HG03354 (cell line): ENCODE data around the gene SCPEP1.
A peak's percentile ranks its signal among the peaks of the same experiment; 100 is the strongest.

Experiments used
- ATAC-seq: cut with Tn5 transposase; IDR thresholded peaks from one replicate; pipeline ENCODE4 v1.9.1; 2021; ENCODE audit warnings: mild to moderate bottlenecking; ENCODE audit not compliant: unreplicated experiment, poor library complexity, severe bottlenecking

Gene SCPEP1

DNA sequence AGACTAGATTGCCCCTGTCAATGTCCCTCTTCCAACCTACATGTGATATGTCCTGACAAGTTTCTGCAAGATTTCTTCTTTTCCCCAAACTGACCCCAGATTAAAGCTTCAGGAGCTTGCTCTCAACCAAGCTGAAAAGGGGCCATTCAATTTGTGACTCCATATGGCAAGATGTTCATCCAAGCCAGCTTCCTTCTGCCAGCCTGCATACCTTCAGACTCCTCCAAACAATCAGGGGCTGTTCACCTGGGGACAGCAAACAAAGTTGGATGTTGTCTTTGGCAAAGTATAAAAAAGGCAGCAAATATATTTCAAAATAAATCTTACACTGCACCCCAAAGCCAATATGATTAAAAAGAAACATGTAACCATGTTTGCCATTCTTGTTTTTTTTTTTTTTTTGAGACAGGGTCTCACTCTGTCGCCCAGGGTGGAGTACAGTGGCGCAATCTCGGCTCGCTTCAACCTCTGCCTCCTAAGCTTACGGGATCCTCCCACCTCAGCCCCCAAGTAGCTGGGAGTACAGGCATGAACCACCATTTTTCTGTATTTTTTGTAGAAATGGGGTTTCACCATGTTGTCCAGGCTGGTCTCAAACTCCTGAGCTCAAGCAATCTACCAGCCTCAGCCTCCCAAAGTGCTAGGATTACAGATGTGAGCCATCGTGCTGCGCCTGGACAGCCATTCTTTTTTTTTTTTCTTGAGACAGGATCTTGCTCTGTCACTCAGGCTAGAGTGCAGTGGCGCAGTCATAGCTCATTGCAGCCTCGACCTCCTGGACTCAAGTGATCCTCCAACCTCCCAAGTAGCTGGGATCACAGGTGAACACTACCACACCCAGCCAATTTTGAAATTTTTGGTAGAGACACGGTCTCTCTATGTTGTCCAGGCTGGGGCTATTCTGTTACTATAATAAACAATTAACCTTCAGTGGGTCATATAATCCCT lies 57.1 kb downstream of the SCPEP1 start:
- no peak for ATAC-seq

DNA sequence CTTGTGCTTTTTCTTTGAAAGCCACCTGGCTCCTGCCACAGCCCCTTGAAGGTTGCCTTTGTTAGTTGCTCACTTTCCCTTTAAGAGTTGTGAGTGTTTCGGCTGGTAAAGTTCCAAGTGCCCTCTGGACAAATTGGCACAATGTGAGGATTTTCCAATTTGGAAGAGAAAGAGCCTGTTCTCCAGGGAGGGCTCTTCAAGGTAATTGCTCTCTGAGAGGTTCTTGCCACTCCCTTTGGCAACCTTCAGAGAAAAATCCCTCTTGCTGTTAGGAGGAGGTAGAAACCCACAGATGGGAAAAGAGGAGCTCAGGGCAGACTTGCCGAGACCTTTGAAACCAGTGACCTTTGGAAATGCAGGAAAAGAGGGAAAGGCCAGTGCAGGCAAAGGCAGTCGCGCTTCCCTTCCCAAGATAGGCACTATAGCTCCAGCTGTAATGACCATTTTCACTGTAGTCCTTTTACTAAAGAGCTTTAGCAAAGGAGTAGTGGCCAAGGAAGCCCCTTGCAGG lies 58.1 kb downstream of the SCPEP1 start:
- ATAC-seq: no peak

DNA sequence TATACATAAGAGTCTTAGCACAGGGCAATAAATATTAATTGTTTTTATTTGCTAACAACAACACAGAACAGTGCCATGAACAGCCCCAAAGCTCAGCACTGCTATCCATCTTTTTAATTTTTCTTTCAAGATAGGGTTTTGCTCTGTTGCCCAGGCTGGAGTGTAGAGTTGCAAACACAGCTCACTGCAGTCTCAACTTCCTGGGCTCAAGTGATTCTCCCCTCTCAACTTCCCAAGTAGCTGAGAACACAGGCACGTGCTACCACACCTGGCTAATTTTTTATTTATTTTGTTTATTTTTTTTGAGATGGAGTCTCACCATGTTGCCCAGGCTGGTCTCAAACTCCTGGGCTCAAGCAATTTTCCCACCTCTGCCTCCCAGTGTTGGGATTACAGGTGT lies 59.5 kb downstream of the SCPEP1 start:
- ATAC-seq: no peak

DNA sequence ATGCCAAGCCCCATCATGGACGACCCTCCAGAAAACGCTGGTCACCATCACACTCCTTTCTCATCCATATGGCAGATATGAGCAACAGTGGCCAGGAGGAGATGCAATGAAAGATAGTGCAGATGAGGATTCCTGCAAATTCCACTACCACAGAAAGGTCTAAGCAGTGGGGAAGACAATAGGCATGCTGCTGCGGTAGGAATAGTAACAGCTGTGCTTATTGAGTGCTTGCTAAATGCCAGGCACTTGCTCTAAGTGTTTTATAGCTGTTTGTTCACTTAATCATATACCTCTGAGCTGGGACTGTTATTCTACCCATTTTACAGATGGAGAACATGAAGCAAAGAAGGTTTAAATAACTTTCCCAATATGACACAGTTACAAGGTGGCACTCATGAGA lies 60.6 kb downstream of the SCPEP1 start:
- no peak for ATAC-seq

DNA sequence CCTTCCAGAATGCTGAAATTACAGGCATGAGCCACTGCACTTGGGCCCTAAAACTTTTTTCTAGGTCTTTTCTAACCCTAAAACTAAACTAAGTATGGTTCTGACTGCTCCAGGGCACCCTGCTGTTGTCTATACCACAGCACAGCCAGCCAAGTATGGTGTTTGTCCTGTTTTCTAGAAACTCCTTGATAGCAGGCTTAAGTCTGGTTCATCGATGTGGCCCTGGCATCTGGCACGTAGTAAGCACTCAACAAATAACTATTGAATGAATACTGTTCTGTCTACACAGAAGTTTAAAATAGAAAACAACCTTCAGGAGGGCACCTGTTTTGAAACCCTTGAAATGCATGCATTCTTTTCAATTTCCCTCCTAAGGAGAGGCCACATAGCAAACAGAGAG lies 62.6 kb downstream of the SCPEP1 start:
- ATAC-seq: no peak

DNA sequence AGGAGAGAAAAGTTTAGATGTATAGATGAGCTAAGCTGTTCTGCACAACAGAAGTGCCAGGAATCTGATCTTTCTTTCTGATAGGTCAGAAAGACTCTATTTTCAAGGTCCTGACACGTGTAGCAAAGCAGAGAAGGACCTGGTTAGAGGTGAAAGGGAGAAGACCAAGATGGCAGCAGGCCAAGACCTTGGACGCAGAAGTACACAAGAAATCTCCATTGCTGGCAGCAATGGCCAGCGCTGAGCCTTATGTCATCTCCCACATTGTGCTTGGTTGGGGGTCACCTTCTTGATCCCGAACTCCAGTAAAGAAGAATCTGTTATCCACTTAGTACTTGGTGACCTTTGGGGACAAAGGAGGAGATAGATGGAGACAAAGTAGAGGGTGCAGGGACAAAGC lies 65.3 kb downstream of the SCPEP1 start:
- ATAC-seq: no peak

DNA sequence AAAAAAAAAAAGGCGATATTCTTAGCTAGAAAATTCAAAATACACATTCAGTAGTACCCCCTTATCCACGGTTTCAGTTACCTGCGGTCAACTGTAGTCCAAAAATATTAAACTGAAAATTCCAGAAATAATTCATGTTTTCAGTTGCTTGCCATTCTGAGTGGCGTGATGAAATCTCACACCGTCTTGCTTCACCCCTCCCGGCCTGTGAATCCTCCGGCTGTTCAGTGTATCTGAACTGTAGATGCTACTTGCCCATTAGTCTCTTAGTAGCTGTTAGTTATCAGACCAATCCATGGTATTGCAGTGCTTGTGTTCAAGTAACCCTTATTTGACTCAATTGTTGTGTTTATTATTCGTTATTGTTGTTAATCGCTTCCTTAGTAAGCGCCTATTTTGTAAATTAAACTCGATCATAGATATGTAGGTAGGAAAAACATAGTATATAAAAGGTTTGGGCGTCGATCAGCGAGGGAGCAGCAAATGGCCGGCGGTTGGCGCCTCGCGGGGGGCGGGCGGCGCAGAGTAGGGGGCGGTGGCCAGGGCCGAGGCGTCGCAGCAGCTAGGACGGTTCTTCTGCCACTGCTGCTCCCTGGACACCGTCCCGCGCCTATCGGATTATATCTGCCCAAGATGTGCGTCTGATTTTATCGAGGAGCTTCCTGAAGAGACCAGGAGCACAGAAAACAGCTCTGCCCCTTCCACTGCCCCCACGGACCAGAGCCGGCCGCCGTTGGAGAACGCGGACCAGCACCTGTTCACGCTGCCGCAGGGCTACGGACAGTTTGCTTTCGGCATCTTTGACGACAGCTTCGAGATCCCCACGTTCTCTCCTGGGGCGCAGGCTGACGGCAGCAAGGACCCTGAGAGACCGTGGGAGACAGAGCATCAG lies 67.3 kb downstream of the SCPEP1 start:
- ATAC-seq: no peak

DNA sequence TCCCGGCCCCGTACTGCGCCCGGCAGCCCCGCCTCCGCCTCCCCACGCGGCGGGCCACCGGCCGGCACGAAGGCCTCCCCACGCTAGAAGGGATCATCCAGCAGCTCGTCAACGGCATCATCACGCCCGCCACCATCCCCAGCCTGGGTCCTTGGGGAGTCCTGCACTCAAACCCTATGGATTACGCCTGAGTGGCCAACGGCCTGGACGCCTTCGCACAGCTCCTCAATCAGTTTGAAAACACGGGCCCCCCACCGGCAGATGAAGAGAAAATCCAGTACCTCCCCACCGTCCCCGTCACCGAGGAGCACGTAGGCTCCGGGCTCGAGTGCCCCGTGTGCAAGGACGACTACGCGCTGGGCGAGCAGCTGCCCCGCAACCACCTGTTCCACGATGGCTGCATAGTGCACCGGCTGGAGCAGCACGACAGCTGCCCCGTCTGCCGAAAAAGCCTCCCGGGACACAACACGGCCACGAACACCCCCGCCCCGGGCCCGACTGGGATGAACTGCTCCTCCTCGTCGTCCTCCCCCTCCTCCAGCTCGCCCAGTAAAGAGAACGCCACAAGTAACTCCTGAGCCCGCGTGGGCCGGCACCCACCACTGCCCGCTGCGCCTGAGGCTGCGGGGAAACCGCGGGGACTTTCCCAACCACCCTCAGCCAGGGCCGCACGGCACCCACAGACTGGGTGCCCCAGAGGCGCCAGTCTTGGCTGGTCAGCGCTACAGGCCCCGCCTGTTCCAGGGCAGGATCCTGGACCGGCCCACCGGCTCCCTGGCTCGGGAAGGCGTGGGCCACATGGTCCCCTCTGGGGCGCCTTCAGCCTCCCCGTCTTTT lies 68.2 kb downstream of the SCPEP1 start:
- peak; percentile 56 for ATAC-seq

DNA sequence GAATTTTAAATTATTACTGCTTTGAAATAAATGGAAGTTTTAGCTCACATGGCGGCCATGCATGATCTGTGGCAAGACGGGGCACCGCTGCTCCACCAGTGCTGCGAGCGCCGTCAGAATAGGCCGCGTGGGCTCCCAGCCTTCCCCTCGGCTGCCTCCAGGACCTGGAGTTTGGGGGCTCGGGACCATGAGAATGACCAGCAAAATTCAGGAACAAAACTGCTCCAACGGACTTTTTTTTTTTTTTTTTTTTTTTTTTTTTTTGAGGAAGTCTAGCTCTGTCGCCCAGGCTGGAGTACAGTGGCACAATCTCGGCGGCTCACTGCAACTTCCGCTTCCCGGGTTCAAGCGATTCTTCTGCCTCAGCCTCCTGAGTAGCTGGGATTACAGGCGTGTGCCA lies 68.8 kb downstream of the SCPEP1 start:
- no peak for ATAC-seq

DNA sequence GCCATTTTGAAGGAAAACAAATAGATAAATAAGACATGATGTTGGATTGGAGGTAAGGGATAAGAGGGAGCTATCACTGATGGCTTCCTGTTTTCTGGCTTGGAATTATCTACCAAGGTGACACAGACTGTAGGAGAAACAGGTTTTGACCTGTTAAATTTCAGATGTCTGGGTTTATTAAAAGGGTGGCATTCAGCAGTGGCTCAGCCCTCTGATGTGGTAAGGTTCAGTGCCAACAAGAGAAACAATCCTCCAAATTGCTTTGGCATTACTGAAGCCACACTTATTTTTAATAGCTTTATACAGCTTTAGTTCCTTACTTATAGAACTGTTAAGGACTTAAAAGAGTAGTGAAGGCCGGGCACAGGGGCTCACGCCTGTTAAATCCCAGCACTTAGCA lies 70.2 kb downstream of the SCPEP1 start:
- no peak for ATAC-seq

DNA sequence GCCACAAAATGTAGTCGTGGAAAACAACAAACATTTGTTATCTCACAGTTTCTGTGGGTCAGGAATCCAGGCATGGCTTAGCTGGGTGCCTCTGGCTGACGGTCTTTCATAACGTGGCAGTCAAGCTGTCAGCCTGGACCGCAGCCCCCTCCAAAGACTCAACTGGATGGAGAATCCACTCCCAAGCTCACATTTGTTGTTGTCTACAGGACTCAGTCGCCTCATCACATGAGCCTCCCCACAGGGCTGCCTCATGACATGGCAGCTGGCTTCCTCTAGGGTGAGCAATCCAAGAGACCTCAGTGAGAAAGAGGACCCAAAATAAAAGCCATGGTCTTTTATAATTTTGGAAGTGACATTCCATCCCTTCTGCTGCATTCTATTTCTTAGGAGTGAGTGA lies 72.4 kb downstream of the SCPEP1 start:
- no peak for ATAC-seq

DNA sequence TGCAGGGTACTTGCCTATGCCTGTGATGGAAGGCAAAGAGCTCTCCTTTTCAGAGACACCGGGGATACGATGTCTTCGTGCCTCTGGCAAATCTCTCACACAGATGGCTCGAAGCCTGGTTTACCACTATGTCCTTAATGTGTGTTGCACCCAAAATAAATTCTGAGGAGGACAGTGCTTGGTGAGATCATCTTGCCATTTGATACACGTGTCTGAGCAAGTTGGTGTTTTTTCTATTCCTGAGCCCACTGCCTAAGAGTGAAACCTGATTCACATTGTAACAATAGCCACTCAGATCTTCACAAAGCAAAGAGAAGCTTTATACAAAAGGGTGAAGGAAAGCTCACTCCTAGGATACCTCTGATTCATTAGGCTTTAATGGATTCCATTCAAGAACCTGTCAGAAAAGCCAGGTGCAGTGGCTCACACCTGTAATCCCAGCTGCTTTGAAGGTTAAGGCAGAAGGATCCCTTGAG lies 74.0 kb downstream of the SCPEP1 start:
- no peak for ATAC-seq
